ENCODE data around the gene GRM7. TPM values are rescaled to one million over a fixed set of nuclear protein-coding genes. Genes with fewer than 3 reads are reported as not detected.

GRM7 gene
- total RNA-seq, 1 experiment from 2014 or later: 0.04 TPM

DNA sequence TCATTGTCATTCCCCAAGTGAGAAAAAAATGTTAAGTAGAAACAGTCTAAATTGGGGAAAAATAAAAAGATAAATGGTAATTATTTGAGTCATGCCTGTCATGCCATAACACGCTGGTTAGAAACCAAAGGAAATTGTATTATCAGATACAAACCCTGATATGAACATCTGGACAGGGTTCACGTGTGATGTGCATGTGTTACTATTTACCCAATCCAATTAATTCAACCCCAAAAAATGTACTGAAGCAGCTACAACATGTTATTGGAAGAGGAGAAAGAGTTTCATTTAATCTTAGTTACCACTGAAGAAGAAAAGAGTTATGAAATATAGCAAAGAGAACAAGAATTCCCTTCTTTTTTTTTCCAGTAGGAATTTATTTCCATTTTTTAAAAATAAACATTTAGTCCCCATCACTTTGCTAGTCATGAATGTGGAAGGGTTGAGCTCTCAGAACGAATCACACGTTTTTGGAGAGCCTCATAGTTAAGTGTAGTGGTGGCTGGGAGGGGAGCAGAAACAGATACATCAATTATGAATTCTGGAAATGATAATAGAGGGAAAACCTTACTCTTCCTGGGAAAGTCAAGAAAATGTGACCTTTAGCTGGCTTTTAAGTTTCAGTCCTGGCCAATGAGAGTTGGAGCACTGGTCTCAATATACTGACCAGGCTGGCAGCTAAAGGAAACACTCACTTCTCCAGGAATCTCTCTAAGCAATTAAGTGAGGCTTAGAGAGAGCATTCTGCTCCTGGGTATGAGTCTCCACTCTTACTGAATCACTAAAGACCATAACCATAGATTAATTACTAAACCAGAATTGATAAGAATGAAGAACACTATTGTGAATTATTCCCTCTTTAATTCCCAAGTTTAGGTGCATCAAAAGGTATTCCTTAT, 796.5 kb downstream of the GRM7 start:
- no peak for DNase-seq

DNA sequence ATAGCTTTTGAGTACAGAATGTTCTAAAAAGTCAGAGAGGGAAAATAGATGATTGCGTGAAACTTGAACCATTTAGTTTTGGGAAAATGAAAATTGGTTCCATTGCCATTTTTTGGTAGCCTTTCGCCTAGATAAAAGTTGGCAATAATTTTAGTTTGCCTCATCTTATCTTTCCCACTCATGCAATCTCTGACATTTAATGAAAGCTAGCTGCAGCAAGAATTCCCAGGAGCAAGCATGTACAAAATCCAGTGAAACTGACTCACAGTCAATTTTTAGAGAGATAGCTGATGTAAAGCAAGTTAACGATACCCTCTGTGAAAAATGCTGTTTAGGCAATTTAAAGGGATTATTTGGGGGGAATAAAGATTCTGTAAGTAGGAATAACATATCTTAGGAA, 797.4 kb downstream of the GRM7 start:
- Histone ChIP-seq H3K27ac (no peak overlapping the region), H3K36me3 (no peaks in the 10 kb centered on the region), H3K4me1 (0 out of 2 replicates have a peak, but pooled peaks cover 2% of the 10 kb centered on the region), H3K9me3 (replicated peaks) (0 out of 2 replicates have a peak, but pooled peaks cover 2% of the 10 kb centered on the region), H3K27me3 (no peaks in the 10 kb centered on the region), H3K4me3 (no peak overlapping the region)
- DNase-seq: no peak

More for the DNA sequence above, 796.5 kb downstream of the GRM7 start:
- Histone ChIP-seq H3K36me3 (no peaks in the 10 kb centered on the region), H3K9me3 (replicated peaks) (0 out of 2 replicates have a peak, but pooled peaks cover 2% of the 10 kb centered on the region), H3K27ac (no peak overlapping the region), H3K4me3 (no peak overlapping the region), H3K27me3 (no peaks in the 10 kb centered on the region), H3K4me1 (0 out of 2 replicates have a peak, but pooled peaks cover 2% of the 10 kb centered on the region)

DNA sequence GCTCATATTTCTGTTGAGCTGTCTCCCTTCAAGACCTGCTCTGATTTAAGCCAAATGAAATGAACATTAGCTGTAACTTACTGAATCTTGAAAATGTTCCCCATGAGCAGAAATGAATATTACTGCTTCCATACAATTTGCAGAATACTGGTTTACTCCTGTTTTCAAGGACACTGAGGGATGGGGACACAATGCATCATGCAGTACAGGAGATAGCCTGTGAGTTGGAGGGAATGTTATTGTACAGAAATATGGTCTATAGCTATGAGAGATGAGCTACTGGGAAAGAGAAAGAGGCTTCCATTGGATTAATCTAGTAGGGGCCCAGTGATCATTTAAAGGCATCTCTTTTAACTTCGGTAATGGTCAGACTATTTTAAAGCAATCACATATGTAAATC, 798.2 kb downstream of the GRM7 start:
- H3K4me3 ChIP-seq: no peak overlapping the region
- DNase-seq: no peak
- H3K27me3 ChIP-seq: no peaks in the 10 kb centered on the region
- no peak overlapping the region for H3K27ac ChIP-seq
- 0 out of 2 replicates have a peak, but pooled peaks cover 2% of the 10 kb centered on the region for H3K9me3 ChIP-seq (replicated peaks)
- 0 out of 2 replicates have a peak, but pooled peaks cover 2% of the 10 kb centered on the region for H3K4me1 ChIP-seq
- H3K36me3 ChIP-seq: no peaks in the 10 kb centered on the region

DNA sequence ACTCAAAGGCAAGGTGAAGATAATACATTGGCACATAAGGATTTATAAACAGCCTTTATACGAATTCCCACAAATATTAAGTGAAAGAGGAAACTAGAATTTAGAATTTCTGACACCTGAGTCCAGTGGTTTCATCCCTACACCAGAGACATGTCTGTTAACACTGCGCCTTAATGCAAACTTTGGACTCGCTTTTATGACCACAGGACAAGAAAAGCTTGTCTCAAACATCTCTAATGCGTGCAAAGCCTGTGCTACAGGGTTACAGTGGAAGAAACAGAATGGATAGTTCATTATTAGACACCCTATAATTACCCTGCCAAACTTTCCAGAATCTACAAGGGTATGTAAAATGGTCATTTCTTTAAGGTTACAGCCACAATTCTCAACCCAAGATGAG, 802.9 kb downstream of the GRM7 start:
- no peak overlapping the region for H3K4me3 ChIP-seq
- H3K36me3 ChIP-seq: no peaks in the 10 kb centered on the region
- 0 out of 2 replicates have a peak, but pooled peaks cover 2% of the 10 kb centered on the region for H3K9me3 ChIP-seq (replicated peaks)
- DNase-seq: no peak
- no peak overlapping the region for H3K27ac ChIP-seq
- 0 out of 2 replicates have a peak, but pooled peaks cover 2% of the 10 kb centered on the region for H3K4me1 ChIP-seq
- H3K27me3 ChIP-seq: no peaks in the 10 kb centered on the region

DNA sequence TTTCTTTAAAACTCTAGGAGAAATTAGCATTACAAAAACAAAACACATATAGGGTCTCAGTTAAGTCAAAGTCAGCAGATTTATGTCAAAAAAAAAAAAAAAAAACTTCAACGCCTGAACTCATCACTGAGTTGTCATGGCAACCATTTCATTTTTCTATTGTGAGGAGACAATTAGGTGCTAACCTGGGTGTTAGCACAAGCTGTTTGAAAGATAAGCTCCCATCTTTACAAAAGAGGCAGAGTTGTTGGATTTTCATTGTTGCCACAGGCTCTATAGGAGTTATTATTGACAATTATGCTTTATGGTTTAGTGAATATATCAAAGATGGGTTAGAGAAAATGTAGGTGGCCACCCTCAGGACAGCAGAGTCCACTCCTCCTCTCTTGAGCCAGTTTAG, 806.9 kb downstream of the GRM7 start:
- Histone ChIP-seq H3K27me3 (no peaks in the 10 kb centered on the region), H3K4me3 (no peak overlapping the region)
- DNase-seq: no peak

DNA sequence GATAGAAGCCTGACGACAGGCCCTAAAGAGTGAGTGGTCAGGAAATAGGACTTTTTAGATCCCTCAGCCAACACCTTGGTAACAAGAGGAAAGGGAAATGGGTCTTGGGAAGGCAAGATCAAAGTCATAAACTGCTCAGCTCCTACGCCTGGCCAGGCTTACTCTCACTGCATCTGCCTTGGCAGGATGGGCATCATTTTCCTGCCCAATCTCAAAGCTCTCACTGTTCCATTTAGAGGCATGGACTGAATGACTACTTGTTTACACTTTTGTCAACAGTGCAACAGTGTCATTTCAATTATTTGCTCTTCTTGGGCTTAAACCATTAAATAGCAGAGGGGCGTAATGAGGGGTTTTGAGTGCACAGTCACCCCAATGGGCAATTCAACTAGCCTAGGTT, 808.7 kb downstream of the GRM7 start:
- H3K4me1 ChIP-seq: no peaks in the 10 kb centered on the region
- H3K27me3 ChIP-seq: no peaks in the 10 kb centered on the region
- no peaks in the 10 kb centered on the region for H3K9me3 ChIP-seq (replicated peaks)
- H3K4me3 ChIP-seq: no peak overlapping the region
- no peak overlapping the region for H3K27ac ChIP-seq
- H3K36me3 ChIP-seq: no peaks in the 10 kb centered on the region
- DNase-seq: no peak

More for the DNA sequence above, 806.9 kb downstream of the GRM7 start:
- Histone ChIP-seq H3K9me3 (replicated peaks) (no peaks in the 10 kb centered on the region), H3K4me1 (no peaks in the 10 kb centered on the region), H3K36me3 (no peaks in the 10 kb centered on the region), H3K27ac (no peak overlapping the region)

DNA sequence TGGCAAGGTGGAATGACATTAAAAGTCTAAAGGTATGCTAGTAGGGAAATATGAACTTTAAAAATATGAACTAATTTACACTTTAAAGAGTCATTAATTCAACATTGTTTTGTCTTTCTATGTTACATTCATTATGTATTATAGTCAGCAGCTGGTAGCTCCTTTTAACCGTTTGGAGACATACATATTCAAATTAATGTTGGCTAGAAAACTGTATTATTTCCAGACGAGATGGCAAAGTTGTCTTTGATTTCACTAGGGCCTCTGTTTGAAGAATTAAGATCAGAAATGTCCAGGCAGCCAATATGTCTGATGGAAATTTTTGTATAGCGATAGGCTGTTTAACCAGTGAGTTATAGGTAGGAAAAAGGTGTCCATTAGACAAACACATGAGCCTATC, 817.6 kb downstream of the GRM7 start:
- no peaks in the 10 kb centered on the region for H3K9me3 ChIP-seq (replicated peaks)
- H3K4me3 ChIP-seq: no peak overlapping the region
- DNase-seq: no peak
- H3K27me3 ChIP-seq: no peaks in the 10 kb centered on the region
- H3K36me3 ChIP-seq: no peaks in the 10 kb centered on the region
- H3K27ac ChIP-seq: no peak overlapping the region
- H3K4me1 ChIP-seq: no peaks in the 10 kb centered on the region

DNA sequence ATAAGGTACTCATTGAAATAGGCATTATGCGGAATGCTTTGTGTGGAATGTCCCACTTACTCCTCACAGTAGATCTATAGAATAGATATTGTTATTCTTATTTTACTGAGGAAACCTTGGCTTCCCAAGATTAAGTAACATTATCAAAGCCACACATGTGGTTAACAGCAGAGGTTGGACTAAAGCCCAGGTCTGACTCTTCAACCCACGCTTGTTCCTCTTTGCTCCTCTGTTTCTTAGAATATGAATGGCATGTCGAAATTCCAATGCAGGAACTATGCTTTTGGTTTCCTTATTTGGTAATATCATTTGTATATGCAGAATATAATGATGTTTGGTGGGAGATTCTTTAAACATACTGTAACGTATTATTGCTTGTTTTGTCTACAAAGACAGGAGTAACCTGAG, 821.9 kb downstream of the GRM7 start:
- Histone ChIP-seq H3K36me3 (no peaks in the 10 kb centered on the region), H3K4me3 (no peak overlapping the region), H3K4me1 (no peaks in the 10 kb centered on the region), H3K9me3 (replicated peaks) (no peaks in the 10 kb centered on the region), H3K27me3 (no peaks in the 10 kb centered on the region), H3K27ac (no peak overlapping the region)
- DNase-seq: no peak

DNA sequence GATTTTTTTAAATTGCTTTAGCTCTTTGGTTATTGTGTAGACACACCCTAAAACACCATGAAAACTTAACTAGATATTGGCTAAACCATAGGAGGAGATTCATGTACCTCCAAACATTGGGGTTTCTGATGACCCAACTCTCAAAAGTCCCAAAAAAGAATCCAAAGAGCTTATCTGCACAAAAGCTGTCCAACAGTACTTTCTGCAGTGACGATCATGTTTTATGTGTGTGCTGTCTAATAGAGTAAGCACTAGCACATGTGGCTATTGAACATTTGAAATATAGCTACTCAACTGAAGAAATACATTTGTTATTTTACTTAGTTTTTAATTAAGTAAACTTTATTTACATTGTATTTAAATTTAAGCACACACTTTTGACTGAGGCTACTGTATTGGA, 822.5 kb downstream of the GRM7 start:
- H3K27me3 ChIP-seq: no peaks in the 10 kb centered on the region
- H3K27ac ChIP-seq: no peak overlapping the region
- H3K36me3 ChIP-seq: no peaks in the 10 kb centered on the region
- no peaks in the 10 kb centered on the region for H3K4me1 ChIP-seq
- no peak for DNase-seq
- no peaks in the 10 kb centered on the region for H3K9me3 ChIP-seq (replicated peaks)
- H3K4me3 ChIP-seq: no peak overlapping the region

DNA sequence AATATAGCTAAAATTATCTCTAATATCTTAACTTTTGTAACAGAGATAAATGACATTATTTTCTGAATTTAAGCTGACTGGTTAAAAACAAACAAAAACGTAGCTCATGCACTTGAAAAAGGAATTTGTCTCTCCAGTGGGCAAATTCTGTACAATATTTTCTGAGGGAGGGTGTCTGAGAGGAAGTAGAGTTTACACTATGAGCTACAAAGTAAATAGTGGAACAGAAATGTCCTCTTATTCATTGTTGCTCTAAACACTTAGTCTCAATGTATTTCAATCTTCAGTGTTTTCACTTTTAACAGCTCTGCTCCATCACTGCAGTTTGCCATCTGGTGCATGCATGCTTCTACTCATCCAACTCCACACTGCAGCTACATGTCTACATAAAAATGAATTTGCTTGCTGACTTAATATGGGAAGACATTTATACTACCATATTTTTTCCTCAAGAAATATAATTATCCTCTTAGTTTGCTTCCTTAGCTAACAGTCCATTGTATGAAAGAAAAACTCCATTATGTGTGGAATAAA, 823.3 kb downstream of the GRM7 start:
- Histone ChIP-seq H3K27me3 (no peaks in the 10 kb centered on the region), H3K4me3 (no peak overlapping the region), H3K4me1 (no peaks in the 10 kb centered on the region), H3K36me3 (no peaks in the 10 kb centered on the region), H3K9me3 (replicated peaks) (no peaks in the 10 kb centered on the region), H3K27ac (no peak overlapping the region)
- no peak for DNase-seq

DNA sequence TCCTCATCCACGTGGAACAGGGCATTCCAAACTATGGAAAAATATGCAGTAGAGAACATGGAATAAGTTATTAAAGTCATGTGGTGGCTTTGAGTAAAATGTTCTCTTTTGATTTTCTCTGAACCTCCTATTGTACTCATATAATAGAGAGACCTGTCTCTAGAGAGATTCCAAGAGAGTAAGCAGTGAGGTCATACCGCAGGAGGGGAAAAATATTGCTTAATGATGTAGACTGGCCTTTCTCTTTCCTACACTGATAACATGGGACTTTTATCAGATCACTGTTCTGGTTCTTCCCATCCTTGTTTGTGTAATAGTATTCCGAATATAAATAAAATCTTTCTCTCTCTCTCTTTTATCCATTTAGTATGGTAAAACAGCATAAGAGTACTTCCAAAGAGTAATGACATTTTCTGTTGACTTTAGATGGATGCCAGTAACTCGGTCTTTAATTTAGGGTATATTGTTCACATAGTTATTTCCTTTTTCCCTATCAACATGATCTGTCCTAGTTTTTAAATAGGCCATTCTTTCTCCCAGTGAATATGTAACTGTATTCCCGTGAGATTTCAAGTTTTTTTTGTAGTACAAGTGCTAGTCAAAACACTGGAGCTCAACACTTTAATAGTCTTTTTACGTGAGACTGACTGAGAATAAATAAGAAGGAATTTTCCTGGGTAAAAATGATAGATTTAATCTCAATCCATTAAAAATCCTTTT, 826.7 kb downstream of the GRM7 start:
- H3K27me3 ChIP-seq: no peaks in the 10 kb centered on the region
- H3K4me3 ChIP-seq: no peak overlapping the region
- DNase-seq: no peak
- no peaks in the 10 kb centered on the region for H3K36me3 ChIP-seq
- H3K9me3 ChIP-seq (replicated peaks): no peaks in the 10 kb centered on the region
- H3K27ac ChIP-seq: no peak overlapping the region
- no peaks in the 10 kb centered on the region for H3K4me1 ChIP-seq

DNA sequence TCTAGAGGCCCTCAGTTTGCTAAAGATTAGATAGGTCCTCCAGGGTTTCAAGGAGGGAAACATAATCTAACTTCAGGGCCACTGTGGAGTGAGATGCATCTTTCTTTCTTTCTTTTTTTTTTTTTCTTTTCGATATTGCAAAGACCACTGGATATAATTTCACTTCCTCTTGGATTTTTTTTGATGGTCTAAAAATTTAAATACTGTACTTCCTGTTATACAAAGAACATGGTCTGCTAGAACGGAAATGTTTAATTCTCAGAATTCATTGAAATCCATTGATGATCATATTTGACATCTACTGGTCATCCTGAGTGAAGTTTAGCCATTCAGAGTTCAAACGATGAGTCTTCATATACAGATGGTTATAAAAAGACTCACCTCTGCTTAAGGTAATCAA, 832.0 kb downstream of the GRM7 start:
- Histone ChIP-seq H3K4me3 (no peak overlapping the region), H3K27me3 (no peaks in the 10 kb centered on the region)

DNA sequence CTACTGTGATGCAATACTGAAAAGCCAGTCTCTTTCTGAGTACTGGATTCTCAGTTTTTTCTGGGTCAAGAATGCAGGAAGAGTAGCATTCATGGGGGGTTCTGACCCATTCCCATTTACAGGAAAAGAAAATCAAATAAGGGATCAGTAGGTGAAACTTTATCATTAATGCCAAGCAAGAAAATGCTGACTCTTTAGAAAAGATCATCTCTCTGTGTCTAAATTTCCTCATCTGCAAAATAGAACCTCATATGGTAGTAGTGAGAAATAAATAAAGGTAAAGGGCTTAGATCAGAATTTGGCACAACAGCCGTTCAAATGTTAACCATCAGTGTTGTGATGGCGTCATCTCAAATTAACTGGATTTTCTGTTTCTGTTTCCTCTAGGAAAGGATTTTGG, 833.1 kb downstream of the GRM7 start:
- no peaks in the 10 kb centered on the region for H3K36me3 ChIP-seq
- H3K4me3 ChIP-seq: no peak overlapping the region
- H3K4me1 ChIP-seq: no peaks in the 10 kb centered on the region
- no peak overlapping the region for H3K27ac ChIP-seq
- DNase-seq: no peak
- no peaks in the 10 kb centered on the region for H3K9me3 ChIP-seq (replicated peaks)
- H3K27me3 ChIP-seq: no peaks in the 10 kb centered on the region

More for the DNA sequence above, 832.0 kb downstream of the GRM7 start:
- Histone ChIP-seq H3K27ac (no peak overlapping the region), H3K9me3 (replicated peaks) (no peaks in the 10 kb centered on the region), H3K36me3 (no peaks in the 10 kb centered on the region), H3K4me1 (no peaks in the 10 kb centered on the region)
- DNase-seq: no peak

DNA sequence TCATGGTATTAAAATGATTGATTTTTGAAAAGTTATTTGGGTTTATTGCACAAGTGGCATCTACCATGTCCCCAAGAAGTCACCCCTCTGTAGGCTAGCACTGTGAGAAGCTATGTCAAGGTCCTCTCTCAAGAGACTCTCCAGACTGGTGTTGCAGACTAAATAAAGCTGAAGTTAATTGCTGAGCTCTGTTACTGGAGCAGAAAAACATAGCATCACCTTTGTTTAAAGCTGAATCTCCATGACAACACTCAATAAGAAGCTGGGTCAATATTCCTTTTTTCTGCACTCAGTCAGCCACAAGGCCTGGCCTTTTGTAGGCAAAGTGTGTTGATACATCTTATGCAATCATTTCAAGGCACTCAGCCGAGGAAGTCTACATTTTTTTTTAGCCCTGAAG, 834.1 kb downstream of the GRM7 start:
- Histone ChIP-seq H3K9me3 (replicated peaks) (no peaks in the 10 kb centered on the region), H3K4me3 (no peak overlapping the region), H3K27ac (no peak overlapping the region), H3K36me3 (no peaks in the 10 kb centered on the region), H3K4me1 (no peaks in the 10 kb centered on the region), H3K27me3 (no peaks in the 10 kb centered on the region)
- no peak for DNase-seq

DNA sequence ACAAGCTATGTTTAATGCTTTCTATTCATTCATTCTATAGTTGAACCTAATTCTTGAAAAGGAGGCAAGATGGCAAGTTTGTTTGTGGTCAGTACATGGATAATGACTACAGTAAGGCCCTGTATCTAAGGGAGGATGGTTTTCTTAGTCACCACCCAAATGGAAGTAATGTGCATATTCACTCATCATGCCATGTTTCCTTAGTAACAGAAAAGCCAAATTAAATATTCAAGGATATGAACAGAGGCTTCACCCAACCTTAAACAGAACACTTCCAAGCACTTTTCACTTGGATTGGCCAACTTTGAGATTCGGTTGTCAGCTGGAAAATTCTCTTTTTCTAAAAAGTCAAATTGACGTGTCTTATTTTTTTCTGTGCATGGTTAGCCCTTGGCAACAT, 835.4 kb downstream of the GRM7 start:
- H3K9me3 ChIP-seq (replicated peaks): no peaks in the 10 kb centered on the region
- no peak overlapping the region for H3K27ac ChIP-seq
- peaks cover 3% of the 10 kb centered on the region; the same call in 1 of the 2 replicates for H3K4me1 ChIP-seq
- no peak overlapping the region for H3K4me3 ChIP-seq
- H3K36me3 ChIP-seq: no peaks in the 10 kb centered on the region
- no peaks in the 10 kb centered on the region for H3K27me3 ChIP-seq
- DNase-seq: no peak
